Measurements from ENCODE around the gene AFAP1.

The AFAP1 gene

DNA sequence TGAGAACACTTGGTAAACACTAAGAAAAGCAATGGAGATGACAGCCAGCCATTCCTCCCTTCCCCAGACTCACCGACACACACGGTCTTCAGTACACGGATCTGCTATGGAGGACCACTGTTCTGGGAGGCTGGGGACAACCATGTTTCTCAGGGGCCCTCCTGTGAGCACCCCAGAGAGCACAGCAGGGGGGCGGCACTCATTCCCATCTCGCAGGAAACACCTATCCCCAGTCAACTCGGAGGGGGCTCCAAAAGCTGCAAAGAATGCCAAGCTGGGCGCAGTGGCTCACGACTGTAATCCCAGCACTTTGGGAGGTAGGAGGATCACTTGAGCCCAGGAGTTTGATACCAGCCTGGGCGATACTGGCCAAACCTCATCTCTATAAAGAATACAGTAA, 172.1 kb downstream of the AFAP1 start:
- DNase-seq, result no peak

DNA sequence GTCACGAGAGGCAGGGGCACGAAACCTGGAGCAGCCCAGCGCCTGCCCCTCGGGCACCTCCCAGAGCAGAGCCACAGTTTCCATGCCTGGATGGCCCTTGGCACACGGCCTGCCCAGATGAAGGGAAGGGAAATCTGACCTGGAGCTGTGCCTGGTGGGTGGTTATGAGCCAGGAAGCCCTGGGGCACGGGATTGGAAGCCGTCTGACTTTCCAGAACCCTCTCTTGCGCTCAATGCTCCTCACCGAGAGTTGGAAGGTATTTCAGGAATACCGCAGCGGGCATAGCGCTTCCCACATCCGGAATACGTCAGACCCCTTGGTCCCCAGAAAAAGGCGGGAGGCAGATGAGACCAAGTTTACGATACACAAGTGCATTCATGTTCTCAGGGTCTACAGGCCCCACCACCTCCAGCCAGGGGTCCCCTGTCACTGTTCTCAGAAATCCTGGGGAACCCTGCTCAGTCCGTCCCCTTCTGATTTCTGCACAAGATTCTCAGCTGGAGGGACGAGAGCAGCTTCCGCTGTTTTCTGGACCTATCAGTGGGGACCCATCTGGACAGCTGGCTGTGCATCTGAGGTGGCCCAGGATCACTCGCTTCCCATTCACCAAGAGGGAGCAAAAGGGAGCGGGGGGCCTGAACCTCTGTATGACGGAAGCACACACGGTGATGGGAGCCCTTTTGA, 172.9 kb downstream of the AFAP1 start:
- DNase-seq, result no peak

DNA sequence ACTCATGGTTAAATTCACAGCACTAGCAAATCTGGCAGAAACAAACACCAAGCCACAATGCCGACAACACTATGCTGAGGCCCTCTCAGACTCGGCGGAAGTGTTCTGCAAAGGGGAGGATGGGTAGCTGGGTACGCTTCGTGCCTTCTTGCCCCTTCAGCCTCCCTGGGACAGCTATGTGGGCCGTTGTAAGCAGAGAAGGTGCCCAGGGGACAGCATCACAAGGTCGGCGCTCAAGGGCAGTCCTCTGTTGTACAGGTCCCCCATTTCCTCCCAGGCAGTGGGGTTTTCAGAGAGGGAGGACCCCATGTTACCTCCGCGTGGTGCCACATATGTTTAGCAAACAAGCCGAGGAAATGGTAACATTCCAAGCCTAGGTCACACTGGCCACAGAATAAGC, 173.6 kb downstream of the AFAP1 start:
- no peak for DNase-seq

DNA sequence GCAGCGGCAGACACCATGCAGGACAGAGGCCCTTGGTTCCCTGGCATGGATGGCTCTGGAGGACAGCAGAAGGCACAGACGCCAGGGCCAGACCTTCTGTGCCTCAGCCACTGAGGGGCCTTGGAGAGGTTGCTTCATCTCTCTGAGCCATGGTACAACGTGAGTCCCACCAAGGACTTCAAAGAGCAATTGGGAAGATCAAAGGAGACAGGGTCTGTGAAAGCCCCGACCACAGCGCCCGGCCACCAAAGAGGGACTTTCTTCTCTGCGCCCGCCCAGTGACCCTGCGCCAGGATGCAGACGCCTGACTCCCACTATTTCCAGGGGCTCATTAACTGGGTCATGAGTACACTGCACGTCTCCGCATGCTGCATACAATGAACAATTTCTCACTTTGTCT, 174.0 kb downstream of the AFAP1 start:
- no peak for DNase-seq

DNA sequence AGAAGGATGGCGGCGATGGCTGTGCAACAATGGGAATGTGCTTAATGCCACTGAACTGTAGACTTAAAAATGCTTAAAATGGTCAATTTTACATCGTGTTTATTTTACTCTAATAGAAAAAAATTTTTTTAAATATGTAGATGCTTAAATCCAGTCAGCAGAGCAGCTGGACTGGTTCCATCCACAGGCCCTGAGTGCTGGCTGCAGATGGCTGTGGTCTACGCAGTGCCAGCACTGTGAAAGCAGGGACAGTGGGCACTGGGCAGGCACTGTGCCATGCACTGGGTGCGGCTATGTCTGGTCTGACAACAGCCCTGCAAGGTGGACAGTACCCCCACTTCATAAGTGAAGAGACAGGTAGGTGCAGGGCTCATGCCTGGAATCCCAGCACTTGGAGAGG, 175.2 kb downstream of the AFAP1 start:
- no peak for DNase-seq

DNA sequence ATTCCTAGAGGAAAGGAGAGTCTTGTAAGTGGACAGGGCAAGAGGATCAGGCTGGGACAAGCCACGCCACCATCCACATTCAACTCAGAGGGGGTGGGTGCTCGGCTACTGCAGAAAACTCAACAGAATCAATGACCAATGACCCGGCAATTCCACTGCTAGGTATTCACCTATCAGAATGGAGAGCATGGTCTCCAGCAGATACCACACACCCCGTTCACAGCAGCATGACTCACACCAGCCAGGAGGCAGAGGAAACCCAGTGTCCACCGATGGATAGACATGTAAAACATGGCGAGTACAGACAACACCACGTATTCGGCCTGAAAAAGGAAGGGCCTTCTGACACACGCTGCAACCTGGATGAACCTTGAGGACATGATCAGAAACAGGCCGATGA, 175.9 kb downstream of the AFAP1 start:
- DNase-seq, result peak; percentile 53

DNA sequence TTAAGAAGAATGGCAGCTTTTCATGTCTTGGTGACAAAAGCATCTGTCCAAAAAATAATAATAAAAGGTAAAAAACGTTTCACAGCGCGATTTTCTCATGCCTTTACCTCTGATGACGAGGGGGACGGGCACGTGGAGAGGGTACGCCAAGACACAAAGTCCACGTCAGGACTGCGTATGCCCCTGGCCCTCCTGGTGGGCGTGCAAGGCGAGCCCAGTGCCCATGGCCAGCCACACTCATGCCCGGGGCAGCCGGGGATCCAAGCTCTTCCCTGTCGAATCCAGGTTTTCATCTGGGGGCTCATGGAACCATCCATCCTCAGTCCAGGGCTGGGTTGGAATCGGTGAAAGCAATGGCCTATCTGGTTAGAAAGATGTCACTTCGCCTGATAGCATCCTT, 176.6 kb downstream of the AFAP1 start:
- DNase-seq, result no peak

DNA sequence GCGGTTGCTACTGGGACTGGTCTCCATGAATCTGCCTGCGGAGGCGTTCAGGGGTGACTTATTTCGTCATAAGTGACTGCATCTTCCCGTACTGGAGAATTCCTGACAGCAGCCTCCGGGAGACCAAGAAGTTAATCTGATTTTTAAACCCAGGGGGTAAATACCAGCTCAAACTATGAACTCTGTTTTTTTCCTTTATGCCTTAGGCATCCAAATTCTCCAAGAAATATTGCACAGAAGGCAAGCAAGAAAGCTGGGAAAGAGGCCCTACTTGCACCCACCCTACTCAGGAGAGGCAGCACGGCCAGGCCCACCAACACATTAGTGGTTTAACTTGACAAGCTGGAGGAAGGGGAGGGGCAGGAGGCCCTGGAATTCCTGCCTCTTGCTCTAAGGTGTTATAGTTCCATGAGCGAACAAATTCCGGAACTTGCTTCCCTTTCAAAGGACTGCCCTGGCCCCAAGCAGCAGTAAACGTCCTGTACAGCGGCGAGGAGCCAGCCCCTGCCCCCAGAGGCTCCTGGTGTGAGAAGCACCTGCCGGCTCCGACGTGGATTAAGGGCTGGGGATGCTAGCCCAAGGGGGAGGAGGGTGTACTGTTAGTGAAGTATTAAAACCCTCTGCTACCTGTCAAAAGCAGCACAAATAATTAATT, 177.2 kb downstream of the AFAP1 start:
- DNase-seq, result no peak

DNA sequence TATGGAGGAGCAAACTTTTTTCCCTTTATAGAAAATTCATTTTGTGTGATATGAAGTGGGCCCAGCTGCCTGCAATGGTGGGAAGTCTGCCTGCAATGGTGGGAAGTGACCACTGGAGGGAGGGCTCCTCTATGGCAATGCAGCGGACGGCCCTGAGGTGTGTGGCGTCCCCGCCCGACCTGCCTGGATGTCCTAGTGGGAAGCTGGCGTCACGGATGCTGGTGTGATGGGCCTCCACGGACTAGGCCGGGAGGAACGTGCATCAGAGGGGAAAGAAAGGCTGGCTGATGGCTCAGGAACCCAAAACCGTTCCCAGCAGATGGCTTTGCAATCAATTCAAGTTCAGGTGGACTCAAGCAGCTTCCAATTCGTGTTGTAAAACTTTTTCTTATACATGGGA, 177.9 kb downstream of the AFAP1 start:
- DNase-seq, result peak; percentile 59

DNA sequence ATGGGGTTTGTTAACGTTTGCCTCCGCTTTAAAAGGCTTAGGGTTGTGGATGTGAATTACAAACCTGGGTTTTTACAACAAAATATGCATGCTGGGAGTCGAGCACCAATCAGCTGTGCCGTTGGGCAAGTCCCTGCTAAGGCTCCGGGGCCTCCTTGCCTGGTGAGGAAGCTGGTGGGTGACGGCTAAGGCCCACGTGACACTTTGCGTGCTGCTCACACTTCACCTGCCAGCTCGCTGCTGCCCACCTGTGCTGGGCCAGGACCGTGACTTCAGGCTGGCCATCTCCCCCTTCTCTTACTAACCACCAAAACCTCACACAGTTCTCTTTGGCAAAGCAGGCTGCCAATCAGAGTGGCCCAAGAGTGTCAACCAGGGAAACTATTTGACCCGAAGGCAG, 178.3 kb downstream of the AFAP1 start:
- DNase-seq, result no peak

DNA sequence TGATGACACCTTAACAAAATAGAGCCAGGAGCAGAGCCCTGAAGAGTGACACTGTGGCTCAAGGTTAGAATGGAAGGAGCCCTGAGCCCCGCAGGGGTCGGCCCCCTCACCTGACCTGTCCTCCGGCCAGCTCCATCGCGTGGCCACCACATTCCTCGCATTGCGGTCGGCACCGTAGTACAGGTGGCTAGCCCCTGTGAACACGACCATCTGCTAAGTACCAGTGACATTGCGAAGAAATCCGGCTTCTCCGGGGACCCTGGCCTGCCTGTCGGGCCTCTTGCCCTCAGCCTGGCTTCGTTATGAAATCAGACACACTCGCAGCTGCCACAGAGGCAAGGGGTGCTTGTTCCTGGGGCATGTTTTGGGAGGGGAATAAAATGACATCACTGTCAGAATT, 179.0 kb downstream of the AFAP1 start:
- no peak for DNase-seq

DNA sequence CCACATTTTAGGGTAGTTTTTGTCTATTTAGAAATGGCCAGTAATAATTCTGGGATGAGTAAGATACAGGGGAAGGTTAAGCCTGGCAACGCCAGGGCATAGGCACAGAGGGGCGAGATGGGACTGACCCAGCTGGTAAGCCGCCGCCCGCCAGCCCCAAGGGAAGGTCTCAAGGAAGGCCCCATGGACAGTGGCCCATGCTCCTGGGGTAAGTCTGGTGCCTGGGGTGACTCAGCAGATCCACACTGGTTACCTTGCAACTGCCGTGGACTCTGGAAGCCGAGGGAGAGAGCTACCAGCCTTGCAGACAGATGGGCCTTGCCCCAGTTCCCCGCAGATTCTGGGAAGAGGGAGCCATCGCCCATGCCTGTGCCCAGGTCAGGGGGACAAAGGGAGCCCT, 179.4 kb downstream of the AFAP1 start:
- DNase-seq, result no peak

DNA sequence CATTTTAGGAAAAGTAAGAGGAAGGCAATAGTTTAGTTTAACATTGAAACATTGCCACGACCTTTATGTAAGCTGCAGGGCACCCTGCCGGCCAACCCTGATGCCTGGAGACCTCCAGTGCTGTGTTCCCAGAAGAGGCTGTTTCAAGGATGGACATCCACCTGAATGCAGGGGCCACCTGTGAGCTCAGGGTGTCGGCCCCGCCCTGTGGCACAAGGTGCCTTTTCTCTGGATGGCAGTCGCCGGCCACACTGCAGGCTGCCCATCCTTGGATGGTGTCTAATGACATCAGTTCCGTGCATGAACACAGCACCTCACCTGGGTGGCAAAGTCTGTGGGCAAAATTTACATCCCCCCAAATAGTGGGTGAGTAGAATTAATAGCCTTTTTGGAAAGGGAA, 180.0 kb downstream of the AFAP1 start:
- DNase-seq, result no peak

DNA sequence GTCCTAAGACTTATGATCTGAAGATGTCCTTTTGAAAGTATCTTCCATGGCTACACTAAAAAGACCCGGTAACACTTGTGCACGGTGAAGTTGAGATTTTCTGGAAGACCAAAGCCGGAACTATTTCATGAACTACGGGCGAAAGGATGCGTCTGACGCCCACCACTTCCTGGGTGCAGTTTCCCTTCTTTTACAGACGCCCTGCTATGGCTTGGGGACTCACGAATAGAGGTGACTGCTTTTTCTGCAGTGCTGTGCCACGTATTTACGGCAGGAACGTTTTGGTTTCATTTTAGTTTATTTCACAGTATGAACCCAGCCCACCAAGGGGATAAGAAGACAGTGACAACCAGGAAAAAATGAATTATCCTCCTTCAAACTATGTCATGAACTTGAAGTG, 180.4 kb downstream of the AFAP1 start:
- DNase-seq, result no peak

DNA sequence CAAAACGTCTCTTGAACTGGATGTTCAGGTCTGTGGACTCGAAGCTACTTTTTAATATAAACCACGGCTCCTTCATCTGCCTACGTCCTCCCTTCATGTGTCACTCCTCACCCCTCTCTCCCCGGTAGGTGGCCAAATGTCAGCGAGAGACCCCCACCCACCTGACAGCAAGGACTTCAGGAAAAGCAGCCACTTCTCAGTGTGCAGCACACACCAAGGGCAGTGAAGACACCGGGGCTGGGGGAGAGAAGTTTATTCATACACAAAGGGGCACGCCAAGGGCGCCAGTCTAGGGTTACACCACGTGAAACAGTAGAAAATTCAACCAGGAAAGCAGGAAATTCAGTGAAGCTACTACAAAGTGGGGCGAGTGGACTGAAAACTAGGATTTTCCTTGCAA, 181.2 kb downstream of the AFAP1 start:
- no peak for DNase-seq

DNA sequence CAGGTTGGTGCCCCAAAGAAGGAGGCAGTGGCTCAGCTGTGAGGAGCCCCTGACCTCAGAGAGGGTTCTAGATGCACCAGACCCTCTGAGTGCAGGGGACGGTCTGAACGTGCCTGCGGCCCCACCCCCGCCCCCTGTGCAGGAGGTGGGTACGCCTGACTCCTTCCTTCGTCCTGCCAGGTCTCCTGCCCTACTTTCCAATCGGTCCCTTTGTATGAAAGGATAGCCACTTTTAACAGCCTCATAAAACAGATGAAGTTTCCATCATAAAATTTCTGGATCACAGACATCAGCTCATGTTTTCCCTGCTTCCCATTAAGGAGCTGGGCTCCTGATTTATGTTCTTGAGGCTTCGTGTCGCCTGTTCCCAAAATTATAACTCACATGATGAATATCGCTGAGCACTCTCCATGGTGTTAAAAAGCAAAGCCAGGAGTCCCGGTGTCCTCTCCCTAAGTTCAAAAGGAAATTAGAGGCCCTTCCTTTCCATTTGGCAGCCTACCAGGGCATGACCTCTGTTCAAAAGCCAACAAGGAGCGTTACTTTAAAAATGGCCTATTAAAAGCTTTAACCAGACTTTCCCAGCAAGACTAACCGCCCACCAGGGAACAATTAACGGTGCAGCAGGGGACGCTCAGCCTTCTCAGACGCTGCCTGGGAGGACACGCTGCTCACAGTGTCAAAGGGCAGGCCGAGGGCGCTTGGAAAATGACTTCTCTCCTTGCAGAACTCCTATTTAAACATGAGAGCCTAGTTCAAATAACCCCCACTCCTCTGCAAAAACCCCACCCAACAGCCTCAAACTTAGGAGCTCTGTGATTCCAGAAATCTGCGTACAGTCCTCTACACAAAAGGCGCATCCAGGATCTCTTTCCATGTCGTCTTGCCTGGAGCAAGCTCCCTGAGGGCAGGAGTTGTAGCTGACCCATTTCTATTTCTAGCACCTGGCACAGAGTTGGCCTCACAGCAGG, 181.9 kb downstream of the AFAP1 start:
- no peak for DNase-seq

DNA sequence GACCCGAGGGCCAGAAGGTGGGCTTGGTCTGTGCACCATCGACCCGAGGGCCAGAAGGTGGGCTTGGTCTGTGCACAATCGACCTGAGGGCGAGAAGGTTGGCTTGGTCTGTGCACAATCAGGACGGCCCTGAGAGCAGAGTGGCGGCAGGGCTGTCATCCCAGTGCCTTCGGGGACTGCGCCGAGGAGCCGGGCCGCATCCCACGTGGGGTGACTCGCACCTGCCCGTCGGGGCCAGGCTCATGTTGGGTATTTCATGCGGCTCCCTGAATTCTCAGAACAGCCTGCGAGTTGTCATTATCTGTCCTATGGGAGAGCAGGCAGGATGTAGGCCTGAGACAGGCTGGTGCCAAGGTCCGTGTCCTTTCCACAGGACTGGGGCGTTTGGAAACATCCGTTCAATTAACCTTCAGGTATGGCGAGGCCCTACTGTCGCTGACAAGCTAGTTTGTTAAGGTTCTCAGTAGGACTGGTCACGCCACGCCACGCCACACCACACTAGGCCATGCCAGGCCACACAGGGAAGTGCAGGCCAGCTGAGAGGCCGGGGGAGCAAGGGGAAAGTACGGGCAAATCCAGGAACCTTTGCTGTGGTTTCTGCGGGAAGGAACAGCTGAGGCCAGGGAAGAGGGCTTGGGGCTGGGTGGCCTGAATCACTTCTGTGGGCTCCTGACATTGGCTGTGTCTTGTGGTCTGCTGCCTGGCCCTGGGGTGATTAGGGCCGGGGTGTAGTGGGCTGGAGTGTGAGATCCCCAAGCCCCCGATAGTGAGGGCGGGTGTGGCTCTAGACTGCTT, 182.9 kb downstream of the AFAP1 start:
- no peak for DNase-seq

DNA sequence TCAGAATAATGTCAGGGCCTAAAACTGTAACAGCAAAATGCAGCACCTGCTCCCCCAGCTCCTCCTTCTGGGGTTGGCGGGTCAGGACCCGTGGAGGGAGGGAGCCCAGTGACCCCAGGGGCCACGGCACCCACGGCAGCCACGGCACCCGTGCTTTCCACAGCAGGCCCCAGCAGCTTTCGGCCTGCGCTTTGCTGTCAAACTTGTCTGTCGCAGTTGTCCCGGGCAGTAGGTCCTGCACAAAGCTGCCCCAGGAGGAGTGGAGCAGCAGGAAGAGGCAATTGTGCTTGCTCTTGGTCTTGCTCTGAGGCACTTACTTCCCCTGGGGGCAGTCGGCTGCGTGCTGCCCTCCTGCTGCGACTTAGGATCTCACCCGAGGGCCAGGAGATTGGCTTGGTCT, 183.6 kb downstream of the AFAP1 start:
- DNase-seq, result no peak

DNA sequence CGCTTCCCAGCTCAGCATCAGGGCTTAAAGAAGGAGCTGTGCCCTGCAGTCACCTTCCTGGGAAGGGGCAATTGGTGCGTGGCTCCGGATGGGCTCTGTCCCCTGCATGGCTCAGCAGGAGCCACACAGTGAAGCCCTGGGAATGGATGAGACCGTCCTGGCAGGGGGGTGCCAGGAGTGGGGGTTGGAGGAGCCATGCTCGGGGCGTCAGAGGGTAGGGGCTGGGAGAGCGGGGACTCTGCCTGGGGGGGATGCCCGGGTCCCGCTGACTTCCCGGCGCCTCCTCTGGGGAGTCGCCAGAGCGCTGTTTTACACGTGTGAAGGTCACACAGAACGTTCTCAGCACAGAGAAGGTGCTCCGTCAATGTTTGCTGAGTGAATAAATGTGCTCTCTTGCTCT, 184.1 kb downstream of the AFAP1 start:
- no peak for DNase-seq

DNA sequence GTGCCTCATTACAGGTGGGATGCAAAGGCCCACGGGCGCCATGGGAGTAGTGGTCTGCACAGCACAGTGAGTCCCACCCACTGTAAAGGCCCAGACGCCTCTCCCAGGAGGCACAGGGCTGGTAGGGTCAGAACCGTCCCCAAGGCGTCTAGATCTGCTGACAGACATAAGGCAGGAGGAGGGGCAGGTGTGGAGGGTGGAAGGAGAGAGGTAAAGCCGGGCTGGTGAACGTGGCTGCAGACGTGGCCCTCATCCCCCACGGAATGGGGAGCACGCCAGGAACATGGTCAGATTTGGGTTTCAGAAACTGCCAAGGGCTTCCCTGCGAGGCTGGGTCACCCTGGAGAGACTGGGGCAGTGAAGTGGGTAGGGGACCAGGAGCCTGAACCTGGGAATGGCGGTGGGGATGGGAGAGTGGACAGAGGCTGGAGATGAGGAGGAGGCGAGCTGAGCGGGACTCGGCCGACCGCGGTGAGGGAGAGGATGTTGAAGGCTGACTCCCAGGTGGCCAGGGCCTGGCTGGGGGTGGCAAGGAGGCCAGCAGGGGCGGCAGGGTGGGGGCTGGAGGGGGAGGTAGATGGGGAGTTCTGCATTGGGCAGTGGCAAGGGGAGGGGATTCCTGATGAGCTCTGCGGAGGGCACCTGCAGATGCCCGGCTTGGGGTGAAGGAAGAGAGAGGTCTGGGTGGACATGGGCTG, 184.9 kb downstream of the AFAP1 start:
- no peak for DNase-seq

DNA sequence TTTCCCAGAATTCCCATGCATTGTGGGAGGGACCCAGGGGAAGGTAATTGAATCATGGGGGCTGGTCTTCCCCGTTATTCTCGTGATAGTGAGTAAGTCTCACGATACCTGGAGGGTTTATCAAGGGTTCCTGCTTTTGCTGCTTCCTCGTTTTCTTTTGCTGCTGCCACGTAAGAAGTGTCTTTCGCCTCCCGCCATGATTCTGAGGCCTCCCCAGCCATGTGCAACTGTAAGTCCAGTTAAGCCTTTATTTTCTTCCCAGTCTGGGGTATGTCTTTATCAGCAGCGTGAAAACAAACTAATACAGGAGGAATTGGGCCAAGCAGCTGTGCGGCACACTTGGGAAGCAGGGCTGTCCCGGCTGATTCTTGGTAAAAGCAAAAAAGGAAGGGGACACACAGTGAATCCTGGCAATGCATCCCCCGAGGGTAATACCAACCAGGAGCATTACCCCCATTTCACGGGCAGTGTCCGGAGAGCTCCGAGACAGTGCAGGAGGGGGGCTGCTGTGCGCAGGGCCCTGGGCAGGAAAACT, 185.7 kb downstream of the AFAP1 start:
- no peak for DNase-seq

DNA sequence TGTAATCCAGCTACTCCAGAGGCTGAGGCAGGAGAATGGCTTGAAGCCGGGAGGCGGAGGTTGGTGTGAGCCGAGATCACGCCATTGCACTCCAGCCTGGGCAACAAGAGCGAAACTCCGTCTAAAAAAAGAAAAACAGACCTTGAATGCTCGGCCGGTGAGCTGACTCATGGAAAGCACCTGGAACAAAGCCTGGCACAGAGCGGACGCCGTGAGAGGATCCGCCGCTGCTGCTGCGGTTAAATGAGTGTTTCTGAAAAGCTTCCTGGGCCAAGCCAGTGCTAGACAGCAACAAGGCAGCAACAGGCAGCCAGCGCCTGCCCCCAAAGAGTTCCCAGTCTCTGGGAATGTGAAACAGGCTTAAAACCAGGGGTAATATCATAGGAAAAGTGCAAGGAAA, 186.4 kb downstream of the AFAP1 start:
- DNase-seq, result no peak
